HL-60 (cell line): Measurements from ENCODE around the gene MDGA2.

Experiments
- SPI1 ChIP-seq: IDR thresholded peaks from 2 replicates; pipeline ENCODE4 v1.6.1; 2012; ENCODE audit warnings: low read depth, mild to moderate bottlenecking, borderline replicate concordance
- TF ChIP-seq, protein P1 (sequence below): IDR thresholded peaks from one replicate; pipeline ENCODE4 v1.5.1; 2011; ENCODE audit warnings: low read length, control low read depth, inconsistent platforms; ENCODE audit not compliant: insufficient read depth

DNA sequence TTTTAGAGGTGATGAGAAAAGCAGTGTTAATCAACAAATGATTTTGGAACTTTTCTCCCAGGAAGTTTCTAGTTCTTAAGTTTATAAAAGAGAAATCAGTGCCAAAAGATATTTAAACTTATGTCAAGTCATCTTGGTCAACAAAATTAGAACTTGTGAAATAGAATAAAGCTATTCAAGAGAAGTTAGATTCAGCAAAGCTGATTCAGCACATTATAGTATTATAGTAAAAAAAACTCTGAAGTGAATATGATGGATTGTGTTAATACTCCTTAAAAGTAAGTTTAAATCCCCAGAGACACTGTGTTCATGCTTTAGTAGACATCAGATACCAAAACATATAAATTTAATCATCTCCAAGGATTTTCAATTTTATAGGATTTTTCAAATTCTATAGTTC lies 813.7 kb downstream of the MDGA2 start:
- TF ChIP-seq, protein P1, sequence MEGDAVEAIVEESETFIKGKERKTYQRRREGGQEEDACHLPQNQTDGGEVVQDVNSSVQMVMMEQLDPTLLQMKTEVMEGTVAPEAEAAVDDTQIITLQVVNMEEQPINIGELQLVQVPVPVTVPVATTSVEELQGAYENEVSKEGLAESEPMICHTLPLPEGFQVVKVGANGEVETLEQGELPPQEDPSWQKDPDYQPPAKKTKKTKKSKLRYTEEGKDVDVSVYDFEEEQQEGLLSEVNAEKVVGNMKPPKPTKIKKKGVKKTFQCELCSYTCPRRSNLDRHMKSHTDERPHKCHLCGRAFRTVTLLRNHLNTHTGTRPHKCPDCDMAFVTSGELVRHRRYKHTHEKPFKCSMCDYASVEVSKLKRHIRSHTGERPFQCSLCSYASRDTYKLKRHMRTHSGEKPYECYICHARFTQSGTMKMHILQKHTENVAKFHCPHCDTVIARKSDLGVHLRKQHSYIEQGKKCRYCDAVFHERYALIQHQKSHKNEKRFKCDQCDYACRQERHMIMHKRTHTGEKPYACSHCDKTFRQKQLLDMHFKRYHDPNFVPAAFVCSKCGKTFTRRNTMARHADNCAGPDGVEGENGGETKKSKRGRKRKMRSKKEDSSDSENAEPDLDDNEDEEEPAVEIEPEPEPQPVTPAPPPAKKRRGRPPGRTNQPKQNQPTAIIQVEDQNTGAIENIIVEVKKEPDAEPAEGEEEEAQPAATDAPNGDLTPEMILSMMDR, result no peak
- no peak for TF ChIP-seq SPI1
